ENCODE measurements around the gene NASP.

The NASP gene

DNA sequence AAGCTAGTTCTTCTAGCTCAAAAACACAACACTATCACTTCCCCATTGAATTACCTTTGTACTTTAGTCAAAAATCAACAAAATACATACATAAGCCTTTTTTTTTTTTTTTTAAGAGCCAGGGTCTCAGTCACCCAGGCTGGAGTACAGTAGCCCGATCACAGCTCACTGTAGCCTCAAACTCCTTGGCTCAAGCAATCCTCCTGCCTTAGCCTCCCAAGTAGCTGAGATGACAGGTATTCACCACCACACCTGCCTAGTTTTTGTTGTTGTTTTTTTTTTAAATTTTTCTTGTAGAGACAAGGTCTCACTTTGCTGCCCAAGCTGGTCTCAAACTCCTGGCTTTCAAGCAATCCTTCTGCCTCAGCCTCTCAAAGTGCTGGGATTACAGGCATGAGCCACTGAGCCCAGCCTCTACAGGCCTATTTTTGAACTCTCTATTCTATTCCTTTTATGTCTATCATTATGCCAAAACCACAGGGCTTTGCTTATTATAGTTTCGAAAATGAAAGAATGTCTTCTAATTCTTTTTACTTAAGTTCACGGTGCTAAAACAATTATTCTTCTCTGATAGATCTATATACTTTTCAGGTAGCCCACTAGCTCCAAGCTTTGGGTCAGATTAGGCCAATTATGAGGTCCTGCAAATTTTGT lies 72.9 kb downstream of the NASP start:
- DNase-seq (ENCODE audit: low read depth), result no peak
- no peak for TF ChIP-seq POLR2A (IDR thresholded peaks at IDR 0.05; ENCODE audit: extremely low read depth, insufficient read length)
- TF ChIP-seq, protein P1, sequence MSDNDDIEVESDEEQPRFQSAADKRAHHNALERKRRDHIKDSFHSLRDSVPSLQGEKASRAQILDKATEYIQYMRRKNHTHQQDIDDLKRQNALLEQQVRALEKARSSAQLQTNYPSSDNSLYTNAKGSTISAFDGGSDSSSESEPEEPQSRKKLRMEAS (IDR thresholded peaks at IDR 0.05; ENCODE audit: low read depth, low read length), result no peak
- TF ChIP-seq MYC (IDR thresholded peaks at IDR 0.05; ENCODE audit: low read depth, low read length), result no peak
- no peak overlapping the region for H3K4me3 ChIP-seq (ENCODE audit: low read depth, low read length)

DNA sequence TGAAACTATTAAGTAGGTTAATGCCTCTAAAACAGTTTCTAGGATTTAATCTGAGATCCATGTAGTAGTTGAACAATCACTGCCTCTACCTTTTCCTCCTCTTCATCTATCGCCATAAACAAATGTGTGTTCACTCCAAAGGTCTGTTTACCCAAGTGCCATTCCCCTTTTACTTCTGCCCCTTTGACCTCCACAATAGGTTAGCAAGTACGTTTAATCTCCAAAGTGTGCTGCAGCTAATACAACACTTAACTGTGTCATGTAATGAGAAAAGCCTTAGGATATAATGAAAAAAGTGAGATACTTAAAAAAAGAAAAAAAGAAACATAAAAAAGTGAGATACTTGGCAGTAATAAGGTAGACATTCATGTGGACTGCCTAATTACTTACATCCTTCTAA lies 74.3 kb downstream of the NASP start:
- no peak for TF ChIP-seq MYC (IDR thresholded peaks at IDR 0.05; ENCODE audit: low read depth, low read length)
- no peak for TF ChIP-seq POLR2A (IDR thresholded peaks at IDR 0.05; ENCODE audit: extremely low read depth, insufficient read length)
- TF ChIP-seq, protein P2, sequence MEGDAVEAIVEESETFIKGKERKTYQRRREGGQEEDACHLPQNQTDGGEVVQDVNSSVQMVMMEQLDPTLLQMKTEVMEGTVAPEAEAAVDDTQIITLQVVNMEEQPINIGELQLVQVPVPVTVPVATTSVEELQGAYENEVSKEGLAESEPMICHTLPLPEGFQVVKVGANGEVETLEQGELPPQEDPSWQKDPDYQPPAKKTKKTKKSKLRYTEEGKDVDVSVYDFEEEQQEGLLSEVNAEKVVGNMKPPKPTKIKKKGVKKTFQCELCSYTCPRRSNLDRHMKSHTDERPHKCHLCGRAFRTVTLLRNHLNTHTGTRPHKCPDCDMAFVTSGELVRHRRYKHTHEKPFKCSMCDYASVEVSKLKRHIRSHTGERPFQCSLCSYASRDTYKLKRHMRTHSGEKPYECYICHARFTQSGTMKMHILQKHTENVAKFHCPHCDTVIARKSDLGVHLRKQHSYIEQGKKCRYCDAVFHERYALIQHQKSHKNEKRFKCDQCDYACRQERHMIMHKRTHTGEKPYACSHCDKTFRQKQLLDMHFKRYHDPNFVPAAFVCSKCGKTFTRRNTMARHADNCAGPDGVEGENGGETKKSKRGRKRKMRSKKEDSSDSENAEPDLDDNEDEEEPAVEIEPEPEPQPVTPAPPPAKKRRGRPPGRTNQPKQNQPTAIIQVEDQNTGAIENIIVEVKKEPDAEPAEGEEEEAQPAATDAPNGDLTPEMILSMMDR (IDR thresholded peaks at IDR 0.05; ENCODE audit: low read depth, low read length), result no peak
- TF ChIP-seq, protein P1 (IDR thresholded peaks at IDR 0.05; ENCODE audit: low read depth, low read length), result no peak
- no peak overlapping the region for H3K4me3 ChIP-seq (ENCODE audit: low read depth, low read length)
- DNase-seq (ENCODE audit: low read depth), result no peak

DNA sequence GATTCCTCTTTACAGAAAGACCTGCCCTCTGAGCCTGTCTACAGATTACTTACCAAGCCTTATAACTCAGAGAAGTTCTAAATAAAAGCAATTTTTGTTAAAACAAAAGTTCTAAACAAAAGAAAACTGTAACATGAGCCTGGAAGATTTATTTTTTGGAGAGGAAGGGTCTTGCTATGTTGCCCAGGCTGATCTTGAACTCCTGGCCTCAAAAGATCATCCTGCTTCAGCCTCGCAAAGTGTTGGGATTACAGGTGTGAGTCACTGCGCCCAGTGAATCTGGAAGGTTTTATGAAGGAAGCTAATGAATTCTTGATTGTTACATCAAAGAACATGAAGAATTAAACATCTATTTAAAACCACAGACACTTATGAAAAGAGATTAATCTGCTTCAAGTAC lies 75.4 kb downstream of the NASP start:
- TF ChIP-seq POLR2A (IDR thresholded peaks at IDR 0.05; ENCODE audit: extremely low read depth, insufficient read length) (no peak), MYC (IDR thresholded peaks at IDR 0.05; ENCODE audit: low read depth, low read length) (no peak)
- TF ChIP-seq, protein P2 (IDR thresholded peaks at IDR 0.05; ENCODE audit: low read depth, low read length), result no peak
- TF ChIP-seq, protein P1 (IDR thresholded peaks at IDR 0.05; ENCODE audit: low read depth, low read length), result no peak
- no peak overlapping the region for H3K4me3 ChIP-seq (ENCODE audit: low read depth, low read length)
- no peak for DNase-seq (ENCODE audit: low read depth)

DNA sequence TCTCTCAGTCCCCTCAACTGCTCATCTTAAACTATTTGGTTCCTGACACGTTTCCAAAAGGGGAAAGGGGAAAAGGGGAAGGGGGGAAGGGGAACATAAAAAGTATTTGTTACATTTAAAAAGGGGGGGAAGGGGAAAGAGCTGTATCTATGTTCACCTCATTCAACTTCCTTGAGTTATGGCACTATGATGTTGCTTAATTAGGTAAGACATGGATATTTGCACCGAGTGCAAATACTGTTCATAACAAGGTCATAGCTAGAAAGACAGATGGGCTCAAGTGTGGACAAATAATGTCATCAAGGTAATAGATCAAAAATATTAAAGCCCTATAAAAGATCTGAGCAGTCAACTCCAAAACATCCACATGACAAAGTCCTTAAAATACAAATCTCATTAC lies 76.5 kb downstream of the NASP start:
- TF ChIP-seq, protein P2 (IDR thresholded peaks at IDR 0.05; ENCODE audit: low read depth, low read length), result no peak
- no peak for TF ChIP-seq POLR2A (IDR thresholded peaks at IDR 0.05; ENCODE audit: extremely low read depth, insufficient read length)
- no peak for TF ChIP-seq MYC (IDR thresholded peaks at IDR 0.05; ENCODE audit: low read depth, low read length)
- TF ChIP-seq, protein P1 (IDR thresholded peaks at IDR 0.05; ENCODE audit: low read depth, low read length), result no peak
- DNase-seq (ENCODE audit: low read depth), result no peak
- H3K4me3 ChIP-seq (ENCODE audit: low read depth, low read length), result no peak overlapping the region

DNA sequence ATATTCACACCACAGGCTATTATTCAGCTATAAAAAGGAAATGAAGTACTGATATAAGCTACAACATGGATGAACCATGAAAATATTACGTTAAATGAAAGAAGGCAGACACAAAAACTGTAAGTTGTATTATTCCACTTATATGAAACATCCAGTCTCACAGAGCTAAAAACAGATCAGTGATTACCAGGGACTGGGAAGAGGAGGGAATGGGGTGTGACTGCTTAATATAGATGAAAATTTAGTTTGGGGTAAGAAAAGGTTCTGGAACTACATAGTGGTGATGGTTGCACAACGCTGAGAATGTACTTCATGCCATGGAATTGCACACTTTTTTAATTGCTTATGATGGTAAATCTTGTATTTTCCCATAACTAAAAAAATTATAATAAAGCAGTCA lies 83.0 kb downstream of the NASP start:
- TF ChIP-seq POLR2A (IDR thresholded peaks at IDR 0.05; ENCODE audit: extremely low read depth, insufficient read length) (no peak), MYC (IDR thresholded peaks at IDR 0.05; ENCODE audit: low read depth, low read length) (no peak)
- TF ChIP-seq, protein P1 (IDR thresholded peaks at IDR 0.05; ENCODE audit: low read depth, low read length), result no peak
- TF ChIP-seq, protein P2 (IDR thresholded peaks at IDR 0.05; ENCODE audit: low read depth, low read length), result no peak
- H3K4me3 ChIP-seq (ENCODE audit: low read depth, low read length), result no peak overlapping the region
- no peak for DNase-seq (ENCODE audit: low read depth)

DNA sequence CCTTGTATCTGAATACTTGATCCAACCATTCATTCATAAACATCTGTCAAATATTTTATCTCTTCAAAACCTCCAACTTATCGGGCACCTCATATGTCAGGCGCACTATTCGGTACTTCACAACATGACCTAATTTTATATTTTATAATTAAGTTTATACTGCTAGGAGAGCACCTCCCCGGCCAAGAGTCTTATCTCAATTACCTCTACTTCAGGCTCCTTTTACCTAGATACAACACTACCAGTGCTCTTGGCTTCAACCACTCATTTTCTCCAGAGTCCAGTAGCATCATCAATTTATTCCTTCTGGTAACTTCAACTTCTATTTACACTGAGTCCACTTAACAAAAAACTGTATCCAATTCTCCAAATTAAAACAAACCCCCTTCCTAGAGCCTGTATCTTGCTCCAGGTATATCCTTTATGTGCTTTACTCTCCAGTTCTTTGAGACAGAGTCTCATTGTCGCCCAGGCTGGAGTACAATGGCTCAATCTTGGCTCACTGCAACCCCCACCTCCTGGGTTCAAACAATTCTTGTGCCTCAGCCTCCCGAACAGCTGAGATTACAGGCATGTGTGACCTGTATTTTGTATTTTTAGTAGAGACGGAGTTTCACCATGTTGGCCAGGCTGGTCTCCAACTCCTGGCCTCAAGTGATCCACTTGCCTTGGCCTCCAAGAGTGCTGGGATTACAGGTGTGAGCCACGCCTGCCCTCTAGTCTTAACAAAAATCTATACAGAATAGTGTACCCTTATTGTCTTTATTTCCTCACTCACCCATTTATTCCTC lies 83.7 kb downstream of the NASP start:
- no peak overlapping the region for H3K4me3 ChIP-seq (ENCODE audit: low read depth, low read length)
- TF ChIP-seq, protein P2 (IDR thresholded peaks at IDR 0.05; ENCODE audit: low read depth, low read length), result no peak
- TF ChIP-seq MYC (IDR thresholded peaks at IDR 0.05; ENCODE audit: low read depth, low read length) (no peak), POLR2A (IDR thresholded peaks at IDR 0.05; ENCODE audit: extremely low read depth, insufficient read length) (no peak)
- TF ChIP-seq, protein P1 (IDR thresholded peaks at IDR 0.05; ENCODE audit: low read depth, low read length), result no peak
- DNase-seq (ENCODE audit: low read depth), result no peak
